ENCODE data around the gene USP14. TPM values are rescaled to one million over a fixed set of nuclear protein-coding genes. Genes with fewer than 3 reads are reported as not detected.

USP14 gene
- 50.6 and 62.5 TPM in 2 replicates for polyA plus RNA-seq (2011; rRNA removed)
- 26.9 and 27.5 TPM in 2 replicates for polyA plus RNA-seq (2012; cell fraction: cytosol; rRNA removed)
- 17.5 and 20.6 TPM in 2 replicates for polyA plus RNA-seq (2012; cell fraction: nucleus; rRNA removed)
- 83.8 to 93.4 TPM (median 83.9 TPM) in 3 replicates for polyA plus RNA-seq (2017; fragmentation: RNase III; extraction: RNeasy Plus Mini Kit Qiagen cat#74134 plus additional on column Dnase treatment)
- 14.3 and 14.6 TPM in 2 replicates for polyA minus RNA-seq (2011; rRNA and poly(A)+ RNA removed)

- peak within 1 kb of the TSS; percentile 85 for H3K4me2 ChIP-seq
- peaks cover 9% of the 10 kb centered on the region; the same call in 1 of the 3 replicates for H3K4me1 ChIP-seq
- H3K27ac ChIP-seq, result peak within 1 kb of the TSS; percentile 85 to 98
- ATAC-seq (peak; percentile 96), FAIRE-seq (no peak), DNase-seq (ENCODE audit: low read depth in 1 of 2, low spot score in 1 of 2) (peak; percentile 69 to 96)
- peak within 1 kb of the TSS; percentile 89 for H3K4me3 ChIP-seq
- CTCF ChIA-PET, result no interaction called here
- WGBS (ENCODE audit: missing lambda C conversion rate), result 21% methylated on average over 9 of the region's 89 CpGs
- POLR2A ChIA-PET, result interaction anchor here (1.0 to 1.2 kb wide), 3 partner anchors 12 to 554 kb away, joined by 3 to 9 read pairs (median 3); partner anchors contain the start of genes ENOSF1 and THOC1
- H3K9me3 ChIP-seq, result no peaks in the 10 kb centered on the region
- TF ChIP-seq USF2 (IDR thresholded peaks at IDR 0.05), result peak; percentile 81
- no peak for TF ChIP-seq HOXA7 (CRISPR knock-in tag; IDR thresholded peaks at IDR 0.05)
- no peak for TF ChIP-seq CHD4 (IDR thresholded peaks at IDR 0.05; ENCODE audit: borderline replicate concordance)
- TF ChIP-seq SMC3 (IDR thresholded peaks at IDR 0.05), result no peak
- no peak for TF ChIP-seq NFE2L2 (conservative IDR thresholded peaks at IDR 0.05; ENCODE audit: low read length)
- peak; percentile 71 for TF ChIP-seq MYC (IDR thresholded peaks at IDR 0.05; ENCODE audit: borderline replicate concordance, low read length)
- TF ChIP-seq CHD2 (IDR thresholded peaks at IDR 0.05; ENCODE audit: low read length, partially characterized antibody), result no peak
- no peak for TF ChIP-seq ZC3H11A (IDR thresholded peaks at IDR 0.05)
- peak; percentile 99 for TF ChIP-seq MAX (IDR thresholded peaks at IDR 0.05)
- TF ChIP-seq JUNB (IDR thresholded peaks at IDR 0.05), result no peak
- peak; percentile 21 for TF ChIP-seq MAFK (IDR thresholded peaks at IDR 0.05; ENCODE audit: partially characterized antibody)
- TF ChIP-seq POLR2A (IDR thresholded peaks at IDR 0.05; ENCODE audit: low read length), result peak; percentile 44
- no peak for TF ChIP-seq RAD21 (conservative IDR thresholded peaks at IDR 0.05 in 1 of 2, IDR thresholded peaks at IDR 0.05 in 1 of 2)
- TF ChIP-seq JUN (IDR thresholded peaks at IDR 0.05), result peak in 1 of 2 experiments; percentile 67; a peak in 2 of 5 replicates
- no peak for TF ChIP-seq ATOH8 (CRISPR knock-in tag; IDR thresholded peaks at IDR 0.05; ENCODE audit: low read depth)
- TF ChIP-seq POLR2AphosphoS2 (conservative IDR thresholded peaks at IDR 0.05; ENCODE audit: low read length), result no peak
- TF ChIP-seq PHF8 (IDR thresholded peaks at IDR 0.05; ENCODE audit: borderline replicate concordance, low read depth), result peak; percentile 87
- TF ChIP-seq KDM5A (IDR thresholded peaks at IDR 0.05), result peak; percentile 77
- TF ChIP-seq HDAC2 (IDR thresholded peaks at IDR 0.05), result no peak
- TF ChIP-seq, protein P1, sequence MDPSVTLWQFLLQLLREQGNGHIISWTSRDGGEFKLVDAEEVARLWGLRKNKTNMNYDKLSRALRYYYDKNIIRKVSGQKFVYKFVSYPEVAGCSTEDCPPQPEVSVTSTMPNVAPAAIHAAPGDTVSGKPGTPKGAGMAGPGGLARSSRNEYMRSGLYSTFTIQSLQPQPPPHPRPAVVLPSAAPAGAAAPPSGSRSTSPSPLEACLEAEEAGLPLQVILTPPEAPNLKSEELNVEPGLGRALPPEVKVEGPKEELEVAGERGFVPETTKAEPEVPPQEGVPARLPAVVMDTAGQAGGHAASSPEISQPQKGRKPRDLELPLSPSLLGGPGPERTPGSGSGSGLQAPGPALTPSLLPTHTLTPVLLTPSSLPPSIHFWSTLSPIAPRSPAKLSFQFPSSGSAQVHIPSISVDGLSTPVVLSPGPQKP (IDR thresholded peaks at IDR 0.05; ENCODE audit: low read depth, low read length), result no peak
- TF ChIP-seq GATA3 (IDR thresholded peaks at IDR 0.05; ENCODE audit: borderline replicate concordance), result no peak
- TF ChIP-seq, protein P2, sequence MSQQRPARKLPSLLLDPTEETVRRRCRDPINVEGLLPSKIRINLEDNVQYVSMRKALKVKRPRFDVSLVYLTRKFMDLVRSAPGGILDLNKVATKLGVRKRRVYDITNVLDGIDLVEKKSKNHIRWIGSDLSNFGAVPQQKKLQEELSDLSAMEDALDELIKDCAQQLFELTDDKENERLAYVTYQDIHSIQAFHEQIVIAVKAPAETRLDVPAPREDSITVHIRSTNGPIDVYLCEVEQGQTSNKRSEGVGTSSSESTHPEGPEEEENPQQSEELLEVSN (IDR thresholded peaks at IDR 0.05; ENCODE audit: borderline replicate concordance, low read depth), result peak; percentile 98
- no peak for TF ChIP-seq HOXB13 (CRISPR knock-in tag; IDR thresholded peaks at IDR 0.05; ENCODE audit: low read depth)
- TF ChIP-seq, protein P3, sequence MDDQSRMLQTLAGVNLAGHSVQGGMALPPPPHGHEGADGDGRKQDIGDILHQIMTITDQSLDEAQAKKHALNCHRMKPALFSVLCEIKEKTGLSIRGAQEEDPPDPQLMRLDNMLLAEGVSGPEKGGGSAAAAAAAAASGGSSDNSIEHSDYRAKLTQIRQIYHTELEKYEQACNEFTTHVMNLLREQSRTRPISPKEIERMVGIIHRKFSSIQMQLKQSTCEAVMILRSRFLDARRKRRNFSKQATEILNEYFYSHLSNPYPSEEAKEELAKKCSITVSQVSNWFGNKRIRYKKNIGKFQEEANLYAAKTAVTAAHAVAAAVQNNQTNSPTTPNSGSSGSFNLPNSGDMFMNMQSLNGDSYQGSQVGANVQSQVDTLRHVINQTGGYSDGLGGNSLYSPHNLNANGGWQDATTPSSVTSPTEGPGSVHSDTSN (IDR thresholded peaks at IDR 0.05), result no peak
- TF ChIP-seq, protein P4, sequence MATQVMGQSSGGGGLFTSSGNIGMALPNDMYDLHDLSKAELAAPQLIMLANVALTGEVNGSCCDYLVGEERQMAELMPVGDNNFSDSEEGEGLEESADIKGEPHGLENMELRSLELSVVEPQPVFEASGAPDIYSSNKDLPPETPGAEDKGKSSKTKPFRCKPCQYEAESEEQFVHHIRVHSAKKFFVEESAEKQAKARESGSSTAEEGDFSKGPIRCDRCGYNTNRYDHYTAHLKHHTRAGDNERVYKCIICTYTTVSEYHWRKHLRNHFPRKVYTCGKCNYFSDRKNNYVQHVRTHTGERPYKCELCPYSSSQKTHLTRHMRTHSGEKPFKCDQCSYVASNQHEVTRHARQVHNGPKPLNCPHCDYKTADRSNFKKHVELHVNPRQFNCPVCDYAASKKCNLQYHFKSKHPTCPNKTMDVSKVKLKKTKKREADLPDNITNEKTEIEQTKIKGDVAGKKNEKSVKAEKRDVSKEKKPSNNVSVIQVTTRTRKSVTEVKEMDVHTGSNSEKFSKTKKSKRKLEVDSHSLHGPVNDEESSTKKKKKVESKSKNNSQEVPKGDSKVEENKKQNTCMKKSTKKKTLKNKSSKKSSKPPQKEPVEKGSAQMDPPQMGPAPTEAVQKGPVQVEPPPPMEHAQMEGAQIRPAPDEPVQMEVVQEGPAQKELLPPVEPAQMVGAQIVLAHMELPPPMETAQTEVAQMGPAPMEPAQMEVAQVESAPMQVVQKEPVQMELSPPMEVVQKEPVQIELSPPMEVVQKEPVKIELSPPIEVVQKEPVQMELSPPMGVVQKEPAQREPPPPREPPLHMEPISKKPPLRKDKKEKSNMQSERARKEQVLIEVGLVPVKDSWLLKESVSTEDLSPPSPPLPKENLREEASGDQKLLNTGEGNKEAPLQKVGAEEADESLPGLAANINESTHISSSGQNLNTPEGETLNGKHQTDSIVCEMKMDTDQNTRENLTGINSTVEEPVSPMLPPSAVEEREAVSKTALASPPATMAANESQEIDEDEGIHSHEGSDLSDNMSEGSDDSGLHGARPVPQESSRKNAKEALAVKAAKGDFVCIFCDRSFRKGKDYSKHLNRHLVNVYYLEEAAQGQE (IDR thresholded peaks at IDR 0.05), result no peak
- TF ChIP-seq BCL3 (IDR thresholded peaks at IDR 0.05), result no peak
- TF ChIP-seq ZSCAN20 (CRISPR knock-in tag; IDR thresholded peaks at IDR 0.05), result no peak
- no peak for TF ChIP-seq RCOR1 (IDR thresholded peaks at IDR 0.05; ENCODE audit: low read depth, low read length)
- TF ChIP-seq KDM1A (IDR thresholded peaks at IDR 0.05; ENCODE audit: low read depth), result no peak
Observed at GRCh38 chr18:158128-159036, at the start of gene USP14. USP14 (plus strand) TSS chr18:158557; CDS start chr18:158699, 142 bp downstream.
